ENCODE measurements around the gene SMTNL1. TPM values are rescaled to one million over a fixed set of nuclear protein-coding genes. Genes with fewer than 3 reads are reported as not detected.

The SMTNL1 gene
- total and polyA plus RNA-seq, 4 donors = 0.93 to 1.6 TPM; not detected in 2

GRCh38 chr11:57542582-57542981, 5.2 kb downstream of the SMTNL1 start:
- H3K36me3 ChIP-seq (ENCODE audit: control insufficient read depth, insufficient read depth, low read length) = peaks cover 25% of the 10 kb centered on the region
- no peak overlapping the region for H3K4me3 ChIP-seq (ENCODE audit: low read depth, low read length)
- H3K27ac ChIP-seq (ENCODE audit: low read depth, low read length) = no peak overlapping the region
- no peaks in the 10 kb centered on the region for H3K9me3 ChIP-seq (ENCODE audit: control insufficient read depth, insufficient read depth, low read length)
- H3K27me3 ChIP-seq (ENCODE audit: control insufficient read depth, insufficient read depth, low read length) = no peaks in the 10 kb centered on the region
- WGBS (ENCODE audit: insufficient coverage) = 21% methylated on average over 4 of the region's 4 CpGs
- DNase-seq (ENCODE audit: low read depth in 4 of 6, low spot score in 6 of 6) = no peak
- H3K4me1 ChIP-seq (ENCODE audit: control insufficient read depth, insufficient read depth, low read length) = no peaks in the 10 kb centered on the region

- H3K27ac ChIP-seq (ENCODE audit: low read depth, low read length) = no peak overlapping the region
- no peaks in the 10 kb centered on the region for H3K9me3 ChIP-seq (ENCODE audit: control insufficient read depth, insufficient read depth, low read length)
- DNase-seq (ENCODE audit: low read depth in 4 of 6, low spot score in 6 of 6) = no peak
- H3K4me1 ChIP-seq (ENCODE audit: control insufficient read depth, insufficient read depth, low read length) = no peaks in the 10 kb centered on the region
- no peak overlapping the region for H3K4me3 ChIP-seq (ENCODE audit: low read depth, low read length)
- H3K36me3 ChIP-seq (ENCODE audit: control insufficient read depth, insufficient read depth, low read length) = peaks cover 29% of the 10 kb centered on the region
- H3K27me3 ChIP-seq (ENCODE audit: control insufficient read depth, insufficient read depth, low read length) = no peaks in the 10 kb centered on the region
- WGBS (ENCODE audit: insufficient coverage) = 66% methylated on average over 6 of the region's 6 CpGs
Measured at GRCh38 chr11:57543593-57543992, 6.2 kb downstream of the SMTNL1 start.

- Histone ChIP-seq H3K36me3 (ENCODE audit: control insufficient read depth, insufficient read depth, low read length) (peaks cover 35% of the 10 kb centered on the region), H3K4me3 (ENCODE audit: low read depth, low read length) (no peak overlapping the region), H3K27ac (ENCODE audit: low read depth, low read length) (no peak overlapping the region), H3K9me3 (ENCODE audit: control insufficient read depth, insufficient read depth, low read length) (no peaks in the 10 kb centered on the region), H3K27me3 (ENCODE audit: control insufficient read depth, insufficient read depth, low read length) (no peaks in the 10 kb centered on the region), H3K4me1 (ENCODE audit: control insufficient read depth, insufficient read depth, low read length) (no peaks in the 10 kb centered on the region)
- DNase-seq (ENCODE audit: low read depth in 4 of 6, low spot score in 6 of 6) = no peak
- 94% methylated on average over 5 of the region's 6 CpGs for WGBS (ENCODE audit: insufficient coverage)
Measured at GRCh38 chr11:57544566-57544965, 7.2 kb downstream of the SMTNL1 start.

- Histone ChIP-seq H3K36me3 (ENCODE audit: control insufficient read depth, insufficient read depth, low read length) (peaks cover 43% of the 10 kb centered on the region), H3K9me3 (ENCODE audit: control insufficient read depth, insufficient read depth, low read length) (no peaks in the 10 kb centered on the region)
Measured at GRCh38 chr11:57545883-57546282, 8.5 kb downstream of the SMTNL1 start.

GRCh38 chr11:57546451-57546850, 9.1 kb downstream of the SMTNL1 start:
- WGBS (ENCODE audit: insufficient coverage) = 100% methylated on average over 3 of the region's 7 CpGs
- no peak for DNase-seq (ENCODE audit: low read depth in 4 of 6, low spot score in 6 of 6)
- H3K9me3 ChIP-seq (ENCODE audit: control insufficient read depth, insufficient read depth, low read length) = no peaks in the 10 kb centered on the region
- peaks cover 49% of the 10 kb centered on the region for H3K36me3 ChIP-seq (ENCODE audit: control insufficient read depth, insufficient read depth, low read length)
- no peak overlapping the region for H3K27ac ChIP-seq (ENCODE audit: low read depth, low read length)
- no peaks in the 10 kb centered on the region for H3K27me3 ChIP-seq (ENCODE audit: control insufficient read depth, insufficient read depth, low read length)
- no peaks in the 10 kb centered on the region for H3K4me1 ChIP-seq (ENCODE audit: control insufficient read depth, insufficient read depth, low read length)
- H3K4me3 ChIP-seq (ENCODE audit: low read depth, low read length) = no peak overlapping the region

More at GRCh38 chr11:57545883-57546282, 8.5 kb downstream of the SMTNL1 start:
- H3K27ac ChIP-seq (ENCODE audit: low read depth, low read length) = no peak overlapping the region
- DNase-seq (ENCODE audit: low read depth in 4 of 6, low spot score in 6 of 6) = no peak
- no peaks in the 10 kb centered on the region for H3K27me3 ChIP-seq (ENCODE audit: control insufficient read depth, insufficient read depth, low read length)
- WGBS (ENCODE audit: insufficient coverage) = 86% methylated on average over 12 of the region's 13 CpGs
- H3K4me3 ChIP-seq (ENCODE audit: low read depth, low read length) = no peak overlapping the region
- H3K4me1 ChIP-seq (ENCODE audit: control insufficient read depth, insufficient read depth, low read length) = no peaks in the 10 kb centered on the region

- Histone ChIP-seq H3K4me1 (ENCODE audit: control insufficient read depth, insufficient read depth, low read length) (no peaks in the 10 kb centered on the region), H3K4me3 (ENCODE audit: low read depth, low read length) (no peak overlapping the region), H3K27me3 (ENCODE audit: control insufficient read depth, insufficient read depth, low read length) (no peaks in the 10 kb centered on the region), H3K27ac (ENCODE audit: low read depth, low read length) (no peak overlapping the region), H3K9me3 (ENCODE audit: control insufficient read depth, insufficient read depth, low read length) (no peaks in the 10 kb centered on the region), H3K36me3 (ENCODE audit: control insufficient read depth, insufficient read depth, low read length) (peaks cover 54% of the 10 kb centered on the region)
- no peak for DNase-seq (ENCODE audit: low read depth in 4 of 6, low spot score in 6 of 6)
- WGBS (ENCODE audit: insufficient coverage) = 0% methylated on average over 1 of the region's 5 CpGs
Measured at GRCh38 chr11:57546869-57547475, 9.6 kb downstream of the SMTNL1 start.

GRCh38 chr11:57547854-57548377, 10.5 kb downstream of the SMTNL1 start:
- H3K9me3 ChIP-seq (ENCODE audit: control insufficient read depth, insufficient read depth, low read length) = no peaks in the 10 kb centered on the region
- 67% methylated on average over 5 of the region's 6 CpGs for WGBS (ENCODE audit: insufficient coverage)
- no peaks in the 10 kb centered on the region for H3K27me3 ChIP-seq (ENCODE audit: control insufficient read depth, insufficient read depth, low read length)
- no peak for DNase-seq (ENCODE audit: low read depth in 4 of 6, low spot score in 6 of 6)
- peaks cover 63% of the 10 kb centered on the region for H3K36me3 ChIP-seq (ENCODE audit: control insufficient read depth, insufficient read depth, low read length)
- no peaks in the 10 kb centered on the region for H3K4me1 ChIP-seq (ENCODE audit: control insufficient read depth, insufficient read depth, low read length)
- no peak overlapping the region for H3K4me3 ChIP-seq (ENCODE audit: low read depth, low read length)
- H3K27ac ChIP-seq (ENCODE audit: low read depth, low read length) = no peak overlapping the region

- no peak overlapping the region for H3K27ac ChIP-seq (ENCODE audit: low read depth, low read length)
- DNase-seq (ENCODE audit: low read depth in 4 of 6, low spot score in 6 of 6) = no peak
- no peak overlapping the region for H3K4me3 ChIP-seq (ENCODE audit: low read depth, low read length)
- peaks cover 77% of the 10 kb centered on the region for H3K36me3 ChIP-seq (ENCODE audit: control insufficient read depth, insufficient read depth, low read length)
- no peaks in the 10 kb centered on the region for H3K9me3 ChIP-seq (ENCODE audit: control insufficient read depth, insufficient read depth, low read length)
- H3K4me1 ChIP-seq (ENCODE audit: control insufficient read depth, insufficient read depth, low read length) = no peaks in the 10 kb centered on the region
- no peaks in the 10 kb centered on the region for H3K27me3 ChIP-seq (ENCODE audit: control insufficient read depth, insufficient read depth, low read length)
- 90% methylated on average over 2 of the region's 8 CpGs for WGBS (ENCODE audit: insufficient coverage)
Measured at GRCh38 chr11:57549983-57550382, 12.6 kb downstream of the SMTNL1 start.

GRCh38 chr11:57551941-57552340, 14.5 kb downstream of the SMTNL1 start:
- Histone ChIP-seq H3K36me3 (ENCODE audit: control insufficient read depth, insufficient read depth, low read length) (peaks cover 78% of the 10 kb centered on the region), H3K27ac (ENCODE audit: low read depth, low read length) (no peak overlapping the region), H3K9me3 (ENCODE audit: control insufficient read depth, insufficient read depth, low read length) (no peaks in the 10 kb centered on the region), H3K4me3 (ENCODE audit: low read depth, low read length) (no peak overlapping the region), H3K4me1 (ENCODE audit: control insufficient read depth, insufficient read depth, low read length) (no peaks in the 10 kb centered on the region), H3K27me3 (ENCODE audit: control insufficient read depth, insufficient read depth, low read length) (no peaks in the 10 kb centered on the region)
- no peak for DNase-seq (ENCODE audit: low read depth in 4 of 6, low spot score in 6 of 6)
- 98% methylated on average over 4 of the region's 4 CpGs for WGBS (ENCODE audit: insufficient coverage)

- DNase-seq (ENCODE audit: low read depth in 4 of 6, low spot score in 6 of 6) = no peak
- no peaks in the 10 kb centered on the region for H3K4me1 ChIP-seq (ENCODE audit: control insufficient read depth, insufficient read depth, low read length)
- peaks cover 78% of the 10 kb centered on the region for H3K36me3 ChIP-seq (ENCODE audit: control insufficient read depth, insufficient read depth, low read length)
- no peaks in the 10 kb centered on the region for H3K9me3 ChIP-seq (ENCODE audit: control insufficient read depth, insufficient read depth, low read length)
- H3K27me3 ChIP-seq (ENCODE audit: control insufficient read depth, insufficient read depth, low read length) = no peaks in the 10 kb centered on the region
- H3K27ac ChIP-seq (ENCODE audit: low read depth, low read length) = no peak overlapping the region
- H3K4me3 ChIP-seq (ENCODE audit: low read depth, low read length) = no peak overlapping the region
- 93% methylated on average over 4 of the region's 5 CpGs for WGBS (ENCODE audit: insufficient coverage)
Measured at GRCh38 chr11:57552479-57552878, 15.1 kb downstream of the SMTNL1 start.
